NCI-H2196 treated with DMSO at 0.1 percent for 48 hours (cell line): Measurements from ENCODE around the gene C3orf22.
"Not testable (repeated sequence)": the region's sequence is repeated elsewhere in the genome, so short reads cannot be mapped to it uniquely, and the experiment has no call there.

Source experiments
- DNase-seq: peaks from one replicate; lab custom pipeline; 2025; ENCODE audit not compliant: unreplicated experiment; lab: John Stamatoyannopoulos, UW

Gene C3orf22

DNA sequence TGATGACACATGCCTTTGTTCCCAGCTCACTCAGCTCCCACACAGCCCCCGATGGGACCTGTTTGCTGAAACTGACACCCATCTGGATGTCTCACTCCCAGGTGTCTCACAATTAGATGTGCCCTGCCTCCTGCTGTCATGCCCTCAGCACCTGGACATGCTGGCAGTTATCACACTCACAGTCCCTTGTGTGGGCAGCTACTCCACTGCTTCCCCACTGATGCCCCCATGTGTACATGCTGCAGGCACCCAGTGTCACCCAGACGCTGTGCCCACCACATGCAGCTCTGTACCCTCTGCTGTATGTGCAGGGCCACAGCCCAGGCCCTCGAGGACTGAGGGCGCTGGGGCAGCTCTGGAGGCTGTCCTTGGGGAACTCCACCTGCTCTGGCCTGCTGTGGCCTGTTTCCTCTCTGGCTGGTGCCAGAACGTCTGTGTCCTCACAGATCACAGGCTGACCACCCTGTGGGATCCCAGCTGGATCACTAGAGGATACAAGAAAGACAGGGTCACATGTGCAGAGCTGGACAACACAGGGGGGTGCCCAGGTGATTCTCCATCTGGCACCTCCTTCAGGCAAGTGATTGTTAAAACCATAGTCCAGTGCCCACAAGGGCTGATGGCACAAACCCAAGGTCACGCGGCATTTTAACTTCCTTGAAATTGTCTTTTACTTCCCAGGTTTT, 14.0 kb downstream of the C3orf22 start:
- DNase-seq: peak; percentile 57

DNA sequence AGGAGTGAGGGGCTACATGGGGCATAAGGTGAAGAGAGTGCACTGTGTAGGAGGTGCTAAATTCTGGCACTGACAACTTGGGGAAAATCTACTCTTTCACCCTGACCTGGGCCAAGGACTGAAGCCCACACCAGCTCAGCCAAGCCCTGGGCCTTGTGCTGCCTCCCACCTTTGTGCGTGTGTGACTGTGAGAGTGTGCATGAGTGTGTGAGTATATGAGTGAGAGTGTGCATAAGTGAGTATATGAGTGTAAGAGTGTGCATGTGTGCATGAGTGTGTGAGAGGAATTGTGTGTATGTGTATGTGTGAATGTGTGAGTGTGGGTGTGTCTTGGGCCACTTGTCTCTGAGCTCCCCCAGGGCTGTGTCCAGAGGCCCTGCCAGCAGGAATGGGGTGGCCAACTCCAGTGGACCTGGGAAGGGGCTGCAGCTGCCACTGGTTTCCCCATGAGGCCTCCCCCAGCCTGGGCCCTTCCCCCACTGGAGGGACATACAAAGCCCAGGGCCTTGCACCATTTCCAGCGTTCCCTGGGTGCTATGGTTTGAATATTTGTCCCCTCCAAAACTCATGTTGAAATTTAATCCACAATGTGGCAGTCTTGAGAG, 15.2 kb downstream of the C3orf22 start:
- DNase-seq: no peak

DNA sequence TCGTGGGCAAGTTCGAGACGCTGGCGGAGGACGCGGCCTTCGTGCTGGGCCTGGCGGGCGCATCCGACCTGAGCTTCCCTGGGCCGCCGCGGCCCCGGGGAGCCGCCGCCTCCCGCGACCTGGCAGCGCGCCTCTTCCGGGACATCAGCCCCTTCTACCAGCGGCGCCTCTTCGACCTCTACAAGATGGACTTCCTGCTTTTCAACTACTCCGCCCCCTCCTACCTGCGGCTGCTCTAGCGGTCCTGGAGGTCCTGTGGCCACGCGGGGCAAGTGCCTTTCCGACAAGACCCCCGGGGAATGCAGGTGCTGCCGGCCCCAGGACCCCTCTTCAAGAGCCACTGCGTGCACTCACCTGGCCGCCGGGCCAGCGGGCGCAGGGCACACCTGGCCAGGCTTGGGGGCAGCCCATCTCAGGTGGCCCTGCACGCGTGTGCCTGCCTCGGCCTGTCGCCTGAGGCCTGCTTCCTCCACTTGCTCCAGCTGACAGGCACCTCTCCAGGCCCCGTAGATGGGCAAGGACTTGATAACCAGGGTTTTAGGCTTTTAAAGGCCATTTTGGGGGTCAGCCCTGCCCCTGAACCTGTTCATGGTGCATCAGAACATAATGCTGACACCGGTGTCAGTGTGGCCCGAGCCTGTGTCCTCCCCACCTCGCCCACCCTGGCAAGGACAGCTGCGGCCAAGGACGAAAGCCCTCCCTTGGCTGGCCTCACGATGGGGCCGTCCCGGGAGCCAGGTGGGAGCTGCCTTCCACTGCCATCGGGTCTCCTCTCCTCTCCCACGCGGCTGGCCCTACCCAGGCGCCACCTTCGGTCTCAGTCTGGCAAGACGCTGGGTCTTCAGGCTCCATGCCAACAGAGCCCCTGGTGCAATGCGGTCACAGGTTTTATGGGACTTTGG, 16.1 kb downstream of the C3orf22 start:
- no peak for DNase-seq

DNA sequence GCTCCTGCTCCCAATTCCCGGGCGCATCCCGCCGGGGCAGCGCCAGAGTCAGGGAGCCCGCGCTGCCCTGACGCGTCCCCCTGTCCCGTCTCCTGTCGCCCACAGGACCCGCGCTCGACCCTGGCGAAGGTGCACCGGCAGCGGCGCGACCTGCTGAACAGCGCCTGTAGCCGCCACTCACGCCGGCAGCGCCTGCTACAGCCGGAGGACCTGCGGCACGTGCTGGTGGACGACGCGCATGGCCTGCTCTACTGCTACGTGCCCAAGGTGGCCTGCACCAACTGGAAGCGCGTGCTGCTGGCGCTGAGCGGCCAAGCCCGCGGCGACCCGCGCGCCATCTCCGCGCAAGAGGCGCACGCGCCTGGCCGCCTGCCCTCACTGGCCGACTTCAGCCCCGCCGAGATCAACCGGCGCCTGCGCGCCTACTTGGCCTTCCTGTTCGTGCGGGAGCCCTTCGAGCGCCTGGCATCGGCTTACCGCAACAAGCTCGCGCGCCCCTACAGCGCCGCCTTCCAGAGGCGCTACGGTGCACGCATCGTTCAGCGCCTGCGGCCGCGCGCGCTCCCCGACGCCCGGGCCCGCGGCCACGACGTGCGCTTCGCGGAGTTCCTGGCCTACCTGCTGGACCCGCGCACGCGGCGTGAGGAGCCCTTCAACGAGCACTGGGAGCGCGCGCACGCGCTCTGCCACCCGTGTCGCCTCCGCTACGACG, 16.9 kb downstream of the C3orf22 start:
- DNase-seq: no peak

DNA sequence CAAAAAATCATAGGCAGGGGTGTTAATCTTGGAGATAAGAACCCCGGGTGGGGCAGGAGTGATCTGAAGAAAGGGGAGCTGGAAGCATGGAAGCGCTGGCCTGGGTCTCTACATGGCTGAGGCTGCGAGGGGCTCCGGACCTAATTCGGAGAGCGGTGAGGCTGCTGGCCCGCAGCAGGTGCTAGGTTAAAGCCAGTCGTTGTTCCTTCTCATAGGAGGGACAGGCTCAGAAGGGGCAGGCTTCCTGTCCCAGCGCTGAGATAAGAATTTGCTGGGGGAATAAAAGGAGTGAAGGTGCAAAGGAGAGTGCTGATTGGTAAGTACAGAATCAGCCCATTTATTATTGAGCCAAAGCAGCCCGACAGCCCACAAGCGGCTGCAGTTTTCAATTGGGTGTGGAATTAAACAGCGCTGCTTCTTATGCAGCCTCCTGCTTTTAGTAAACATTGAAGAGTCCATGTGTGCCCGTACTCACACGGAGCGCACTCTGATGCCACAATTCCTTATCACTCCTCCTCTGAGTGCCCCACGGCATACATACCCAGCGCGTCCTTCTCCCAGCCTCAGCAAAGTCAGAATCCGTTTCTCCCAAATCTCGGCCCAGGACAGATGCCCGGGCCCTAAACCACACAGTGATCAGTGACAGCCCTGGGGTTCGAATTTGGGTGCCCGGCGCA, 17.6 kb downstream of the C3orf22 start:
- DNase-seq: no peak

DNA sequence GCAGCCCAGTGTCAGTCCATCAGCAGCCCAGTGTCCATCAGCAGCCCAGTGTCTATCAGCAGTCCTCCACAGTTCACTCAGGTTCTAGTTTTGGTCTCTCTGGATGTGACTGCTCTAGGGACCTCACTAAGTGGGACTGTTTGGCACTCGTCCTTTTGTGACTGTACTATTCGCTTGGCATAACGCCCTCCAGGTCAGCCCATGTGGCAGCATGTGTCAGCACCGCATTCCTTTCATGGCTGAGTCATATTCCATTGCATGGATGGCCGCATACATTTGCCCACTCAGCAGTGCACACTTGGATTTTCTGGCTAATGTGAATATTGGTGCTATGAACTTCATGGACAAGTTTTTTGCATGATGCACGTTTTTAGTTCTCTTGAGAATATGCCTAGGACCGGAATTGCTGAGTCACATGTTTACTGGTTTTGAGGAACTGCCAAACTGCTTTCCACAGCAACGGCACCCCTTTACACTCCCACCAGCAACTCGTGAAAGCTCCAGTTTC, 18.3 kb downstream of the C3orf22 start:
- no peak for DNase-seq

DNA sequence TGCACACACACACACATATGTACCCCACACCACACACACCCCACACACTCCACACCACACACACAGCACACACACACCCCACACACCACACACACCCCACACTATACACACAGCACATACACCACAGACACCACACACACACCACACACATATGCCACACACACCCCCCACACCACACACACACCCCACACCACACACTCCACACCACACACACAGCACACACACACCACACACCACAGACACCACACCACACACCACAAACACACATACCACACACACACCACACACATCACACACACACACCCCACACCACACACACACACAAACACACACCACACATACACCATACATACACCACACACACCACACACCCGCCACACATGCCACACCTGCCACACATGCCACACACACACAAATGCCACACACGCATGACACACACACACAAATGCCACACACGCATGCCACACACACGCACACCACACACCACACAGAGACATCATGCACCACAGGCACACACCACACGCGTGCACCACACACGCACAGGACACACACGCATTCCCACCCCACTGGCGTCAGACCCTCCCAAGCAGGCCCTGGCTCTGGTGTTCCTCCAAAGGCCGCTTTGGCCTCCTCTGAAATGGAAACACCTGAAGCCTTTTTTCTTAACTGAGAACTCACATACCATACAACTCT, 19.0 kb downstream of the C3orf22 start:
- no peak for DNase-seq

DNA sequence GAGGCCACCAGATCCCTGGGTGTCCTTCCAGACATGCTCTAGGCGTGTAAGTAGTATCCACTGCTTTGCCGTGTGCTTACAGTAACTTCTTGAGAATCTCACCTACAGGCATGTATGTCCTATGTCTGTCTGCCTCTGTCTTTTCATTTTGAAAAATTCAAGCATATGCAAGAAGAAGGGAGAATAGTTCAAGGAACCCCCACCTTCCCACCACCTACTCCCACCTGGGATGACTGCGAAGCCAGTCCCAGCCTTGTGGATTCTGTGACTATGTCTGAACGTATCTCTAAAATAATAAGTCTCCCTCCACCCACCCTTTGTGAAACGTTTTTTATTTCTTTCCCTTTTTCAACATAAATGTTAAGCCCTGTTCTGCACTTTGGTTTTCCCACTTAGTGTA, 19.8 kb downstream of the C3orf22 start:
- DNase-seq: no peak

DNA sequence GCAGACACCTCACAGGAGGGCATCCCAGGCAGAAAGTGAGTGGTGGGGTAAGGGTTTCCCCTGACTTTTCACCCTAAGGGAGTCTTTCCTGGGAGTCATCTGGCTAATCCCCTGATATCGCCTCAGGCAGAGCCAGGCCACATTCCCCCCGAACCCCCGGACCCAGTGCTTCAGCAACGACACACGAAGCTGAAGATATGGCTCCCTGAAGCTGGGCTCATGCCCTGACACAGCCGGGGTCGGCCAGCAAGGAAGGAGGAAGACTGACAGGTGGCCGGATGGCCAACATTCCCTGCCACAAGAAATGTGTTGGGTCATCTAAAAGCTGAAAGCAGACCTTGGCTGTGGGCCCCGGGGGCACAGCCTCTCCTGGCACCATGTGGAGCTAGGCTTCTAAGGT, 20.4 kb downstream of the C3orf22 start:
- DNase-seq: no peak

DNA sequence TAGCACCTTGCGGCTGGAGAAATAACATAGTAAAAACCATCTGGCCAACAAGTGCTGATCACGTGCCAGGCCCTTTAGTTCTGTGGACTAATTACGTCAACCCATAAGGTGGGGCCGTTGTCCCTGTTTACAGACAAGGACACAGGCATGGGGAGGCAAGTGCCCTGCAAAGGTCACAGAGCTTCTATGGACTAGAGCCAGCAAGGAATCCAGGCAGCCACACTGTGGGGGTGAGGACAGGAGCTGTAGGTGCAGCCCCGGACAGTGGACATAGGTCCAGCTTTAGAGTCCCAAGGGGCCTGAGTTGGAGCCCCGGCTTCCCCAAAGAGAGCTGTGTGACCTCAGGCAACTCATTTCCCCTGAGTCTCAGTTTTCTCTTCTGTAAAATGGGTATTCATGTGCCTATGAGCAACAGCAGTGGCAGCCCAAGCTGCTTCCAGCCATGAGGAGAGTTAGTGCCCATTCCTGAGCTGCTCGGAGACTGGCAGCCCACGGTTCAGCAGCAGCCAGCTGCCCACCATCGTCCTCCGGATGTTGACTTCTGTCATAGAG, 20.9 kb downstream of the C3orf22 start:
- peak; percentile 23 for DNase-seq

DNA sequence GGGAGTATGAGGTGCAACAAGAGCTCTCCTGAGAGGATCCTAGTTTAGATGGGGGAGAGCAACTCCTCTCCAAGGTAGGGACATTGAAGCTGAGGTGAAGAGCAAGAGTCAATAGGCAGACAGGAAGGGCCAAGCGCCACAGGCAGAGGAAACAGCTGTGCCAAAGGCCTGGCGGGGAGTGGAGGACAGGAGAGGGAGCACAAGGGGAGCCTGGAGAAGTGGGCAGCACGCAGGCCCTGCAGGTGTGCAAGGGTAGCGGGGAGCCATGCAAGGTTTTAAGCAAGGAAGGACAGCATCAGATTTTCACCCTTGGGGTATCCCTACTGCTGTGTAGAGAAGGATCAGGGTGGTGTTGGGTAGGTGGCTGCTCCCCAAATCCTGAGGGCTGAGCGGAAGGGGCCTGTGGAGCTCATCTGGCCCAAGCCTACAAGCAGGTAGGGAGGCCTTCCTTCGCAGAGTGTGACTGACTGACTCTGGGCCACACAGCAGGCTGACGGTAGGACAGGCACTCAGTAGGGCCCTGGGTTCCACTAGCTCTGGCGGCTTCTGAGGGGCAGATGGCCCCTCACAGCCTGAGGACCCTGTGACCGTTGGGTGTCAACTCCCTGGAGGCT, 21.5 kb downstream of the C3orf22 start:
- DNase-seq: peak; percentile 32

DNA sequence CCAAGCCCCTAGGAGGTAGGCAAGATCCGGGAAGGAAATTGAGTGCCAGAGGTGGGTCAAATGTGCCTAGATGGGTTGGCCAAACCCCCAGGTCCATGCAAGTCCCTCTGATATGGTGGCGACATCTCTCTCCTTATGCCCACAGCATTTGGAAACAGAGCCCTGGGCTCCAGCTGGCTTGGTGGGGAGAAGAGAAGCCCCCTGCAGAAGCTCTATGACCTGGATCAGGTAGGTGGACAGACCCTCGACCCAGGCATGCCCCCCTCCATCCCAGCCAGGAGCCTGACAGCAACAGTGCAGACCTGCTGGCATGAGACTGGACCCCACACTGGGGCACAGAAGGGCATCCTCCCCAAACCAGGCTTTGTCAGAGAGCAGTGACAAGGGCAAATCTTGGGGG, 22.6 kb downstream of the C3orf22 start:
- DNase-seq: no peak

DNA sequence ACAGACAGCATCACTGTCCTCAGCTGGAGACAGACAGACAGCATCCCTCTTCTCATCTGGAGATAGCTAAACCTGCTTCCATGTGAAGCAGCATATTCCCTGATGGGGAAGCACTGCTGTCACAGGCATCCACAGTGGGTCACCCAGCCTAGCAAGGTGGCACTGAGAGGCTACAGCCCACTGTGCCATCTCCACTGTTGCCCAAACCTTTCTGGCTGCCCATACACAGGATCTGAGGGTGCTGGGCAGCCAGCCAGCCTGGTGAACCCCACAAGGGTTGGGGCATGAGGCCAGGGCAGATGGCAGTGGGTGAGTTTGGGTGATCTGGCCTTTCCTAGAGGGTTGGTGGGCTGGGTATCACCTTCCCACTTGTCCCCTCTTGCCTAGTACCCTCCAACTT, 23.1 kb downstream of the C3orf22 start:
- DNase-seq: no peak

DNA sequence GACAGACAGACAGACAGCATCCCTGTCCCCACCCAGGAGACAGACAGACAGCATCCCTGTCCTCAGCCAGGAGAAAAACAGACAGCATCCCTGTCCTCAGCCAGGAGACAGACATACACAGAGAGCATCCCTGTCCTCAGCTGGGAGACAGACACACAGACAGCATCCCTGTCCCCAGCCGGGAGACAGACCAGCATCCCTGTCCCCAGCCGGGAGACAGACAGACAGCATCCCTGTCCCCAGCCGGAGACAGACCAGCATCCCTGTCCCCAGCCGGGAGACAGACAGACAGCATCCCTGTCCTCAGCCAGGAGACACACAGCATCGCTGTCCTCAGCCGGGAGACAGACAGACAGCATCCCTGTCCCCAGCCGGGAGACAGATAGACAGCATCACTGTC, 24.0 kb downstream of the C3orf22 start:
- DNase-seq: not testable (repeated sequence)

DNA sequence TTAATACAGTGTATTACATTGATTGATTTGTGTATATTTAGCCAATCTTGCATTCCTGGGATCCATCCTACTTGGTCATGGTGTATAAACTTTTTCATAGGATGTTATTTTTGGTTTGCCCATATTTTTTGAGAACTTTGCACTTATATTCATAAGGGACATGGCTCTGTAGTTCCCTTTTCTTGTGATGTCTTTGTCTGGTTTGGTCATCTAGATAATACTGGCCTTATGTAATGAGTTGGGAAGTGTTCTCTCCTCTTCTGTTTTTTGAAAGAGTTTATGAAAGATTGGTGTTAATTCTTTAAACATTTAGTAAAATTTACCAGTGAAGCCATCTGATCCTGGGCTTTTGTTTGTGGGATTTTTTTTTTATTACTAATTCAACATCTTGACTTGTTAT, 25.2 kb downstream of the C3orf22 start:
- DNase-seq: no peak

DNA sequence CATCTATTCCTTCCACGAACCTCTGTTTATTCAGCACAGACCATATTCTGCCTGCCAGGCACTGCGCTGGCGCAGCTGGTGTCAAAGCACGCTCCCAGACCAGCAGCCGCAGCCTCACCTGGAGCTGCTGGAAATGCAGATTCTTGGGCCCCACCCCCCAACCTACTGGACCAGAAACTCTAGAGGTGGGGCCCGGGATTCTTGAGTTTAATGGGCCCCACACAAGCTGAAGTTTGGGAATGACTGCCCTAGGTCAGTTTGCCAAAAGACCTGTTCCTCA, 27.7 kb downstream of the C3orf22 start:
- no peak for DNase-seq

DNA sequence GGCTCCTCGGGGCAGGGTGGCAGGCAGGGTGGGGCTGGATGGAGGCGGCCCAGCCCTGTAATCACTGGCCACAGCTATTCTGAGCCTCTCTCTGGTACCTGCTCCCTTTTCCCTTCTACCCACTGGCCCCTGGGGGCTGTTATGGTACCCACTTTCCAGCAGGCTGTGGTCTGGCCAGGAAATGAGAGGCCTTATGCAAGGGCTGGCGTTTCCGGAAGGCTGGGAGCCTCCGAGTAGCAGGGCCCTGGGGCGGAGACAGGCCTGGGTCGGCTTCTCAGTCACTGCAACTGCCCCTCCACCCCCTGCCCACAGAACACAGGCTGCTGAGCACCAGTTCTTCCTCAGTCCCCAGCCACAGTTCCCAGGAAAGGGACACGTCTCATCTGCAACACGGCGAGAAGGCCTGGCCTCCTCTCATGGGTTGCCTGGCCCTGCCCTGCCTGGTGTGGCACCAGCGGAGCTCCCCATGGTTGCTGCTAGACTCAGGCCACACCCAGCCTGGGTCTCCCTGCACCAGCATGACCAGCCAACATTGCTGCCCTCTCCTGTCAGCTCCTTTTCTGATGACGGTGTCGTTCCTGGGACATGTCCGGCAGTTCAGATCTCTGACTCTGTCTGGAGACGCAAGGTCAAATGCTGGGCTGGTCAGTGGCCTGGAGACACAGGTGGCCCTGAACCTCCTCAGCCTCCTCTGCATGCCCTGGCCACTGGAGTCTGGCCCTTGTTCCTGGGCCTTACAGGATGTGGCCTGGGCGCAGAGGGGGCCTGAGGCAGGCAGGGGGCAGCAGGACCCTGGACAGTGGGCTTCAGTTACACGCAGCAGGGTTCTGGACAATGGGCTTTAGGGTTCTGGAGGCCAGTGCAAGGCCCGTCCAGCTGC, 28.3 kb downstream of the C3orf22 start:
- DNase-seq: no peak

DNA sequence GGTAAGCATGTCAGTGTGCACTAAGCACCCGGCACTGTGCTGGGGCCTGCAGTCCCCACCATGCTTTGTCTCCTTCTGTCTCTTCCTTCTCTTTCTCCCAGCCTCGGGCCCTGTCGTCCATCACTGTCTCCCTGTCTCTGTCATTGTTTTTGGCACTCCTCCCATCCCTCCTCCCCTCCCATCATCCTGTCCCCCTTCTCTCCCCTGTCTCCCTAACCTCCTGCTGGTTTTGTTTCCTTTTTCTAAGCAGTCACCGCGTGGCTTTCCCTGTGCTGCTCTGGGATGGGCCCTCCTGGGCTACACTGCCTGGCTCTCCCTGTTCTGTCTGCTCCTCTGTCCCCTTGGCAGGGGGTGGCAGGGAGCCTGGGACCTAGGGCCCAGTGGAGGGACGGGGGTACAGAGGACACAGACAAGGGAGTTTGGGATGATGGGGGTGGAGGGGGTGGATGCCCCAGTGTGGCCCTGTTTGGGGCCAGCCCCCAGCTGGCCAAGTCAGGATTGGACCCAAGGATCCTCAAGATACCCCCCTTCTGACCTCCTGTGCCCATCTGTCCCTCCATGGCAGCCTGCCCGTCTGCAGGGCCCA, 29.1 kb downstream of the C3orf22 start:
- DNase-seq: no peak
